SK-N-SH treated with all-trans-retinoic acid at 6 μM for 48 hours (cell line): ENCODE data around the gene MYO3B.

Source experiments
- CREB5 ChIP-seq: fragments of 250-450 bp; sonication (Bioruptor Pico); IDR thresholded peaks from 2 replicates; pipeline ENCODE4 v1.5.1; 2020; ENCODE audit warnings: low read depth, mild to moderate bottlenecking, moderate library complexity
- ESRRG ChIP-seq: fragments of 250-450 bp; sonication (Bioruptor Pico); IDR thresholded peaks from 2 replicates; pipeline ENCODE4 v1.6.1; 2021; ENCODE audit warnings: mild to moderate bottlenecking
- GLIS3 ChIP-seq: fragments of 250-450 bp; sonication (Bioruptor Pico); IDR thresholded peaks from 2 replicates; pipeline ENCODE4 v1.5.0; 2020; ENCODE audit warnings: mild to moderate bottlenecking, moderate library complexity
- OSR1 ChIP-seq: fragments of 250-450 bp; sonication (Bioruptor Pico); IDR thresholded peaks from 2 replicates; pipeline ENCODE4 v1.8.0; 2022; ENCODE audit warnings: moderate library complexity, mild to moderate bottlenecking, inconsistent platforms
- TCF4 ChIP-seq: fragments of 250-450 bp; sonication (Bioruptor Pico); IDR thresholded peaks from 2 replicates; pipeline ENCODE4 v1.8.0; 2021; ENCODE audit warnings: mild to moderate bottlenecking, moderate library complexity, borderline replicate concordance
- ZC3H10 ChIP-seq: fragments of 250-450 bp; sonication (Bioruptor Pico); IDR thresholded peaks from 2 replicates; pipeline ENCODE4 v1.5.1; 2021; ENCODE audit warnings: mild to moderate bottlenecking, moderate library complexity
- ZFP3 ChIP-seq: fragments of 250-450 bp; sonication (Bioruptor Pico); IDR thresholded peaks from 2 replicates; pipeline ENCODE4 v1.5.0; 2020; ENCODE audit warnings: mild to moderate bottlenecking, moderate library complexity
- ZNF70 ChIP-seq: fragments of 450-650 bp; formaldehyde crosslinking; IDR thresholded peaks from 2 replicates; pipeline ENCODE4 v1.5.0; 2020; ENCODE audit warnings: mild to moderate bottlenecking, moderate library complexity
- ZNF8 ChIP-seq: fragments of 450-650 bp; formaldehyde crosslinking; IDR thresholded peaks from 2 replicates; pipeline ENCODE4 v1.5.0; 2020; ENCODE audit warnings: mild to moderate bottlenecking, moderate library complexity

GRCh38 chr2:170582313-170582712 lies 404.4 kb downstream of the MYO3B start:
- no peak for TF ChIP-seq GLIS3 (CRISPR knock-in tag)
- no peak for TF ChIP-seq CREB5 (CRISPR knock-in tag)
- TF ChIP-seq ZFP3: no peak
- TF ChIP-seq ZC3H10 (CRISPR knock-in tag): no peak
- no peak for TF ChIP-seq ZNF8
- no peak for TF ChIP-seq TCF4 (CRISPR knock-in tag)
- no peak for TF ChIP-seq OSR1 (CRISPR knock-in tag)
- TF ChIP-seq ESRRG (CRISPR knock-in tag): no peak
- no peak for TF ChIP-seq ZNF70
